HepG2 (cell line): ENCODE data around the gene LGALS16. TPM values are rescaled to one million over a fixed set of nuclear protein-coding genes. Genes with fewer than 3 reads are reported as not detected.

Source experiments
- ATAC-seq: fragments of 200-7000 bp; cut with Tn5 transposase; 3 replicates; pipeline ENCODE4 v1.9.1; 2020; ENCODE audit warnings: mild to moderate bottlenecking, moderate library complexity
- BruUV-seq: library from RNA; stranded (reverse); fragments of 400-500 nt; replicated peaks from 2 replicates; lab custom pipeline; 2021; lab: Mats Ljungman, UMichigan
- CTCF ChIA-PET: fragments of 300-600 bp; formaldehyde crosslinking; extraction: SDS; loops from one replicate; lab custom pipeline; 2021; ENCODE audit warnings: low total read pairs, inconsistent platforms, low intra/inter-chr PET ratio; lab: Yijun Ruan, JAX
- POLR2A ChIA-PET: fragments of 350-600 bp; sonication (Branson Sonifier 250); formaldehyde crosslinking; loops from one replicate; lab custom pipeline; 2020; ENCODE audit warnings: antibody characterized with exemption, inconsistent platforms; lab: Yijun Ruan, JAX
- DNase-seq: peaks from one replicate; pipeline ENCODE4 v3.0.0-alpha.2; 2015; ENCODE audit warnings: low spot score
- FAIRE-seq: peaks from 3 replicates; lab custom pipeline; 2011; peaks lifted over from hg19 to GRCh38; lab: Jason Lieb, UNC
- H2AFZ ChIP-seq: one replicate; pipeline ENCODE4 v1.6.1; 2011; ENCODE audit warnings: low read length, inconsistent platforms
- H3K27ac ChIP-seq: fragments of 300-600 bp; 3 replicates; pipeline ENCODE4 v1.8.0; 2011; ENCODE audit warnings: mixed run types, mild to moderate bottlenecking, mixed read lengths, low read length, inconsistent platforms; ENCODE audit not compliant: insufficient read depth; ENCODE audit errors: extremely low read length
- H3K27me3 ChIP-seq, 2 experiments: fragments of 200-600 bp in 1 of 2; 2 replicates in 1 of 2; 3 replicates in 1 of 2; pipeline versions ENCODE4 v1.6.0 to v1.8.0; 2011; ENCODE audit warnings: low read length in 2 of 2, mild to moderate bottlenecking in 2 of 2, moderate library complexity in 2 of 2, inconsistent platforms in 1 of 2; ENCODE audit not compliant: insufficient read depth in 2 of 2, control insufficient read depth in 1 of 2
- H3K36me3 ChIP-seq, 2 experiments: fragments of 200-600 bp in 1 of 2; replicated peaks in 1 of 2; 2 replicates in 1 of 2; 3 replicates in 1 of 2; pipeline versions ENCODE4 v1.5.1 to v1.8.0; 2011; ENCODE audit warnings: low read length in 2 of 2, inconsistent platforms in 1 of 2; ENCODE audit not compliant: insufficient read depth in 2 of 2, control insufficient read depth in 1 of 2
- H3K4me1 ChIP-seq: 2 replicates; pipeline ENCODE4 v1.5.1; 2012; ENCODE audit warnings: low read length, inconsistent platforms; ENCODE audit not compliant: insufficient read depth
- H3K4me2 ChIP-seq: 2 replicates; pipeline ENCODE4 v1.6.0; 2011; ENCODE audit warnings: low read depth, low read length, inconsistent platforms
- H3K4me3 ChIP-seq, 3 experiments: fragments of 200-600 bp in 1 of 3; sonication (generic), shearing (Covaris generic) in 1 of 3; replicated peaks in 1 of 3; 2 replicates each; pipeline ENCODE4 v1.5.1; 2011 to 2016; ENCODE audit warnings: low read length in 3 of 3, inconsistent platforms in 2 of 3, low read depth in 2 of 3, mild to moderate bottlenecking in 2 of 3, control low read depth in 1 of 3, mixed read lengths in 1 of 3; ENCODE audit not compliant: insufficient read depth in 1 of 3
- H3K79me2 ChIP-seq: one replicate; pipeline ENCODE4 v1.6.1; 2011; ENCODE audit warnings: low read length, inconsistent platforms; ENCODE audit not compliant: insufficient read depth
- H3K9ac ChIP-seq: 2 replicates; pipeline ENCODE4 v1.6.0; 2011; ENCODE audit warnings: mild to moderate bottlenecking, low read depth, low read length, inconsistent platforms; ENCODE audit not compliant: insufficient read depth
- H3K9me3 ChIP-seq: 2 replicates; pipeline ENCODE4 v1.5.1; 2012; ENCODE audit warnings: mild to moderate bottlenecking, low read length
- H4K20me1 ChIP-seq: 2 replicates; pipeline ENCODE4 v1.6.0; 2011; ENCODE audit warnings: inconsistent platforms, mild to moderate bottlenecking, low read length, moderate library complexity; ENCODE audit not compliant: insufficient read depth
- AGO1 ChIP-seq: fragments of 200-400 bp; formaldehyde crosslinking; IDR thresholded peaks from 2 replicates; pipeline ENCODE4 v1.6.1; 2017; ENCODE audit warnings: mild to moderate bottlenecking, low read depth, low read length, moderate library complexity; ENCODE audit not compliant: poor library complexity, severe bottlenecking
- DBP ChIP-seq: sonication (generic); formaldehyde crosslinking; IDR thresholded peaks from 2 replicates; pipeline ENCODE4 v1.4.0; 2020; ENCODE audit warnings: missing genetic modification reagents; ENCODE audit errors: not compliant biosample characterization
- FLYWCH1 ChIP-seq: sonication (generic); formaldehyde crosslinking; IDR thresholded peaks from 2 replicates; pipeline ENCODE4 v1.8.1; 2023; ENCODE audit warnings: mild to moderate bottlenecking, missing genetic modification reagents
- KDM5B ChIP-seq: sonication (generic); formaldehyde crosslinking; IDR thresholded peaks from 2 replicates; pipeline ENCODE4 v1.4.0; 2020; ENCODE audit warnings: missing genetic modification reagents, mild to moderate bottlenecking, borderline replicate concordance
- MXI1 ChIP-seq: IDR thresholded peaks from 3 replicates; pipeline ENCODE4 v1.6.1; 2012; ENCODE audit warnings: low read depth, low read length, inconsistent platforms, borderline replicate concordance
- NFKB2 ChIP-seq: sonication (generic); formaldehyde crosslinking; IDR thresholded peaks from 2 replicates; pipeline ENCODE4 v1.4.0; 2020; ENCODE audit warnings: missing genetic modification reagents, borderline replicate concordance
- POLR2A ChIP-seq, 2 experiments: IDR thresholded peaks; 2 replicates each; pipeline ENCODE4 v1.6.1; 2011; ENCODE audit warnings: low read depth in 2 of 2, low read length in 2 of 2, mild to moderate bottlenecking in 1 of 2, moderate library complexity in 1 of 2; ENCODE audit not compliant: insufficient read depth in 1 of 2
- RFXAP ChIP-seq: sonication (generic); formaldehyde crosslinking; IDR thresholded peaks from 2 replicates; pipeline ENCODE4 v1.4.0; 2020; ENCODE audit warnings: missing genetic modification reagents, borderline replicate concordance
- TAF15 ChIP-seq: fragments of 200-400 bp; formaldehyde crosslinking; IDR thresholded peaks from one replicate; pipeline ENCODE4 v1.6.1; 2018; ENCODE audit warnings: mild to moderate bottlenecking, low read depth, low read length; ENCODE audit not compliant: poor library complexity, severe bottlenecking
- ZC3H13 ChIP-seq: sonication (generic); formaldehyde crosslinking; IDR thresholded peaks from 2 replicates; pipeline ENCODE4 v1.8.1; 2023; ENCODE audit warnings: mild to moderate bottlenecking, missing genetic modification reagents, moderate library complexity
- ZFP41 ChIP-seq: sonication (generic); formaldehyde crosslinking; IDR thresholded peaks from 2 replicates; pipeline ENCODE4 v1.4.0; 2020; ENCODE audit warnings: mild to moderate bottlenecking, missing genetic modification reagents, borderline replicate concordance
- ZNF598 ChIP-seq: sonication (generic); formaldehyde crosslinking; IDR thresholded peaks from 2 replicates; pipeline ENCODE4 v1.5.1; 2020; ENCODE audit warnings: mild to moderate bottlenecking, missing genetic modification reagents, borderline replicate concordance
- ZNF616 ChIP-seq: sonication (generic); formaldehyde crosslinking; IDR thresholded peaks from 2 replicates; pipeline ENCODE4 v1.5.0; 2020; ENCODE audit warnings: low read depth, mild to moderate bottlenecking, missing genetic modification reagents
- ZNF674 ChIP-seq: sonication (generic); formaldehyde crosslinking; IDR thresholded peaks from 2 replicates; pipeline ENCODE4 v1.5.0; 2020; ENCODE audit warnings: low read depth, mild to moderate bottlenecking, missing genetic modification reagents
- ZNF737 ChIP-seq: sonication (generic); formaldehyde crosslinking; IDR thresholded peaks from 2 replicates; pipeline ENCODE4 v1.5.0; 2020; ENCODE audit warnings: missing genetic modification reagents, mild to moderate bottlenecking, borderline replicate concordance
- ZNF841 ChIP-seq: sonication (generic); formaldehyde crosslinking; IDR thresholded peaks from 2 replicates; pipeline ENCODE4 v1.8.1; 2023; ENCODE audit warnings: missing genetic modification reagents, borderline replicate concordance
- WGBS: methylation state at CpG from one replicate; pipeline ENCODE4 v1.1.6; 2017; ENCODE audit warnings: low lambda C conversion rate; 5-methylcytosine and 5-hydroxymethylcytosine counted together
- in situ Hi-C: cut with HindIII; loops from 2 replicates; pipeline ENCODE4 v1.10.0; 2017; ENCODE audit warnings: low pct_unique_long_range_greater_than_20kb; ENCODE audit not compliant: extremely low pct_ligation_motif_present
- intact Hi-C: fragments of 100-400 bp; cut with micrococcal nuclease; formaldehyde crosslinking; loops from one replicate; pipeline ENCODE4 v1.10.0; 2022; ENCODE audit not compliant: unreplicated experiment
- polyA plus RNA-seq, 8 experiments: library from polyadenylated mRNA; depleted of rRNA in 3 of 8; stranded (reverse) in 7 of 8; unstranded in 1 of 8; fragments of >200 nt; fragmentation: Illumina TruSeq in 4 of 8; extraction: Trizol in 4 of 8; gene quantifications; 2 replicates each; pipeline versions ENCODE4 v1.2.1 to v1.2.3, GENCODE V29; 2011 to 2016; ENCODE audit warnings: low read depth in 4 of 8, missing spikeins in 1 of 8, mixed read lengths in 1 of 8; ENCODE audit not compliant: insufficient read depth in 1 of 8
- total RNA-seq, 5 experiments: library from RNA; depleted of rRNA; stranded (reverse); fragments of >200 nt; fragmentation: Illumina TruSeq; extraction: Trizol; gene quantifications; 2 replicates each; pipeline ENCODE4 v1.2.3, GENCODE V29; 2016; ENCODE audit warnings: low read depth in 1 of 5

The LGALS16 gene
- total and polyA plus RNA-seq, 2 of the 13 experiments (the other 11 are each of a cell fraction or from before 2014, with no cell fraction given): not detected

GRCh38 chr19:39659791-39660190 is 4.1 kb downstream of the LGALS16 start:
- no peak overlapping the region for H3K4me3 ChIP-seq
- no peak overlapping the region for H3K4me2 ChIP-seq
- ChIA-PET POLR2A (no interaction called here), CTCF (no interaction called here)
- no TSS peak for BruUV-seq
- no peaks in the 10 kb centered on the region for H3K9me3 ChIP-seq
- H3K27me3 ChIP-seq: no peaks in the 10 kb centered on the region; a peak in 2 of 5 replicates
- WGBS: 20% methylated on average over 4 of the region's 4 CpGs
- FAIRE-seq (no peak), ATAC-seq (no peak), DNase-seq (no peak)
- no peaks in the 10 kb centered on the region for H3K36me3 ChIP-seq
- no peak overlapping the region for H3K27ac ChIP-seq
- no peak overlapping the region for H3K9ac ChIP-seq
- H3K79me2 ChIP-seq: no peaks in the 10 kb centered on the region
- in situ Hi-C loops: no loop called here
- H4K20me1 ChIP-seq: no peaks in the 10 kb centered on the region
- no peak for TF ChIP-seq ZNF616 (CRISPR knock-in tag)
- TF ChIP-seq ZNF598 (CRISPR knock-in tag): no peak
- TF ChIP-seq ZNF674 (CRISPR knock-in tag): no peak
- TF ChIP-seq ZC3H13: no peak
- TF ChIP-seq NFKB2 (CRISPR knock-in tag): no peak
- TF ChIP-seq ZNF737 (CRISPR knock-in tag): no peak
- no peak for TF ChIP-seq RFXAP (CRISPR knock-in tag)
- TF ChIP-seq ZFP41: no peak
- TF ChIP-seq KDM5B (CRISPR knock-in tag): no peak
- no peak for TF ChIP-seq AGO1
- TF ChIP-seq TAF15: no peak
- no peak for TF ChIP-seq POLR2A (IDR thresholded peaks at IDR 0.05; ENCODE audit: insufficient read depth in 1 of 2, low read depth in 2 of 2, low read length in 2 of 2)
- no peak for TF ChIP-seq MXI1
- no peak for TF ChIP-seq DBP (CRISPR knock-in tag)
- no peak for TF ChIP-seq ZNF841 (CRISPR knock-in tag)
- TF ChIP-seq FLYWCH1 (CRISPR knock-in tag): no peak
- TF ChIP-seq, all 625 proteins: peak for 0
- Histone ChIP-seq H2AFZ (no peak overlapping the region), H3K4me1 (no peaks in the 10 kb centered on the region)
- intact Hi-C loops: no loop called here
